HS-5 (cell line): Measurements from ENCODE around the gene EMC8.

Experiments used
- DNase-seq: peaks from one replicate; pipeline ENCODE4 v3.0.0-alpha.2; 2012; ENCODE audit warnings: low read depth

Gene EMC8

GRCh38 chr16:85753559-85753958 lies 45.8 kb downstream of the EMC8 start:
- DNase-seq: no peak

GRCh38 chr16:85752511-85753420 lies 46.6 kb downstream of the EMC8 start:
- no peak for DNase-seq

- peak; percentile 49 for DNase-seq
Measured at GRCh38 chr16:85751698-85752501, 47.4 kb downstream of the EMC8 start.

- DNase-seq: no peak
Measured at GRCh38 chr16:85750827-85751697, 48.3 kb downstream of the EMC8 start, which contains the start of gene C16orf74. TSS of gene C16orf74 (minus strand) at chr16:85751096. CDS start at chr16:85735217, 15,879 bp downstream.

- no peak for DNase-seq
Measured at GRCh38 chr16:85750146-85750826, 49.1 kb downstream of the EMC8 start.

- DNase-seq: no peak
Measured at GRCh38 chr16:85749771-85750145, 49.6 kb downstream of the EMC8 start.

- no peak for DNase-seq
Measured at GRCh38 chr16:85746460-85747215, 52.7 kb downstream of the EMC8 start.

GRCh38 chr16:85738923-85739715 lies 60.2 kb downstream of the EMC8 start:
- no peak for DNase-seq

- DNase-seq: no peak
Measured at GRCh38 chr16:85736921-85737320, 62.4 kb downstream of the EMC8 start.

- DNase-seq: no peak
Measured at GRCh38 chr16:85735946-85736345, 63.4 kb downstream of the EMC8 start.

GRCh38 chr16:85735225-85735635 lies 64.1 kb downstream of the EMC8 start:
- no peak for DNase-seq

GRCh38 chr16:85734311-85735017 lies 64.9 kb downstream of the EMC8 start:
- DNase-seq: no peak

- no peak for DNase-seq
Measured at GRCh38 chr16:85733839-85734170, 65.5 kb downstream of the EMC8 start.

- DNase-seq: no peak
Measured at GRCh38 chr16:85733155-85733838, 66.0 kb downstream of the EMC8 start.

- DNase-seq: no peak
Measured at GRCh38 chr16:85731179-85731578, 68.2 kb downstream of the EMC8 start.

- no peak for DNase-seq
Measured at GRCh38 chr16:85730186-85730465, 69.2 kb downstream of the EMC8 start.

GRCh38 chr16:85729452-85730185 lies 69.7 kb downstream of the EMC8 start:
- DNase-seq: no peak

- DNase-seq: no peak
Measured at GRCh38 chr16:85728879-85729278, 70.5 kb downstream of the EMC8 start.
